MM.1S (cell line): ENCODE results near the gene FGF23.

ENCODE experiments used
- DNase-seq: peaks from one replicate; pipeline ENCODE4 v3.0.0-alpha.2; 2015
- H2AFZ ChIP-seq: fragments of 300-600 bp; sonication (generic); 2 replicates; pipeline ENCODE4 v1.6.0; 2016; ENCODE audit warnings: antibody characterized with exemption, low read length
- H3F3A ChIP-seq: fragments of 300-600 bp; sonication (generic); 2 replicates; pipeline ENCODE4 v1.6.1; 2016; ENCODE audit warnings: mild to moderate bottlenecking, antibody characterized with exemption, low read length, moderate library complexity, mixed read lengths; ENCODE audit not compliant: insufficient read depth
- H3K27ac ChIP-seq: fragments of 300-600 bp; sonication (generic); 2 replicates; pipeline ENCODE4 v1.5.1; 2016; ENCODE audit warnings: mild to moderate bottlenecking, low read length
- H3K27me3 ChIP-seq: fragments of 300-600 bp; sonication (generic); replicated peaks from 2 replicates; pipeline ENCODE4 v1.6.0; 2016; ENCODE audit warnings: low read length; ENCODE audit not compliant: insufficient read depth
- H3K36me3 ChIP-seq: fragments of 300-600 bp; sonication (generic); replicated peaks from 2 replicates; pipeline ENCODE4 v1.6.1; 2016; ENCODE audit warnings: mild to moderate bottlenecking, low read length, mixed read lengths; ENCODE audit not compliant: insufficient read depth
- H3K4me1 ChIP-seq: fragments of 300-600 bp; sonication (generic); 2 replicates; pipeline ENCODE4 v1.6.1; 2016; ENCODE audit warnings: low read length, mixed read lengths
- H3K4me2 ChIP-seq: fragments of 300-600 bp; sonication (generic); 2 replicates; pipeline ENCODE4 v1.6.0; 2016; ENCODE audit warnings: low read depth, low read length
- H3K4me3 ChIP-seq: fragments of 300-600 bp; sonication (generic); 2 replicates; pipeline ENCODE4 v1.5.1; 2016; ENCODE audit warnings: low read length, mixed read lengths
- H3K79me2 ChIP-seq: fragments of 300-600 bp; sonication (generic); 2 replicates; pipeline ENCODE4 v1.6.1; 2016; ENCODE audit warnings: mixed run types, low read length, mixed read lengths
- H3K9ac ChIP-seq: fragments of 300-600 bp; sonication (generic); 2 replicates; pipeline ENCODE4 v1.6.1; 2016; ENCODE audit warnings: low read length, mixed read lengths
- H3K9me2 ChIP-seq: fragments of 300-600 bp; sonication (generic); replicated peaks from 2 replicates; pipeline ENCODE4 v1.6.1; 2016; ENCODE audit warnings: mild to moderate bottlenecking, low read length, mixed read lengths; ENCODE audit not compliant: insufficient read depth
- H3K9me3 ChIP-seq: fragments of 300-600 bp; sonication (generic); replicated peaks from 2 replicates; pipeline ENCODE4 v1.6.1; 2016; ENCODE audit warnings: mild to moderate bottlenecking, low read length, mixed read lengths; ENCODE audit not compliant: insufficient read depth
- H4K20me1 ChIP-seq: fragments of 300-600 bp; sonication (generic); 2 replicates; pipeline ENCODE4 v1.6.1; 2016; ENCODE audit warnings: mild to moderate bottlenecking, low read length, moderate library complexity, mixed read lengths; ENCODE audit not compliant: insufficient read depth
- EZH2 ChIP-seq: fragments of 300-600 bp; sonication (generic); optimal IDR thresholded peaks from 2 replicates; pipeline ENCODE3; 2017; ENCODE audit warnings: low read depth, mild to moderate bottlenecking, antibody characterized with exemption, low read length, mixed read lengths
- EZH2phosphoT487 ChIP-seq: fragments of 300-600 bp; sonication (generic); IDR thresholded peaks from 2 replicates; pipeline ENCODE4 v1.6.1; 2018; ENCODE audit warnings: antibody characterized with exemption, low read length
- TF ChIP-seq, protein P1 (sequence below): fragments of 300-600 bp; sonication (generic); IDR thresholded peaks from 2 replicates; pipeline ENCODE4 v1.5.1; 2016; ENCODE audit warnings: antibody characterized with exemption, low read length, mixed read lengths

The FGF23 gene

GRCh38 chr12:4402996-4403395, 23.5 kb upstream of the FGF23 start:
- H3K9ac ChIP-seq: no peak overlapping the region
- H4K20me1 ChIP-seq: no peaks in the 10 kb centered on the region
- H3K9me2 ChIP-seq: no peaks in the 10 kb centered on the region
- H3K4me1 ChIP-seq: no peaks in the 10 kb centered on the region
- H3K27ac ChIP-seq: no peak overlapping the region
- H3F3A ChIP-seq: no peaks in the 10 kb centered on the region
- no peak overlapping the region for H3K4me3 ChIP-seq
- H3K9me3 ChIP-seq: no peaks in the 10 kb centered on the region
- DNase-seq: no peak
- H2AFZ ChIP-seq: no peak overlapping the region
- TF ChIP-seq EZH2phosphoT487 (no peak), EZH2 (no peak)
- TF ChIP-seq, protein P1, sequence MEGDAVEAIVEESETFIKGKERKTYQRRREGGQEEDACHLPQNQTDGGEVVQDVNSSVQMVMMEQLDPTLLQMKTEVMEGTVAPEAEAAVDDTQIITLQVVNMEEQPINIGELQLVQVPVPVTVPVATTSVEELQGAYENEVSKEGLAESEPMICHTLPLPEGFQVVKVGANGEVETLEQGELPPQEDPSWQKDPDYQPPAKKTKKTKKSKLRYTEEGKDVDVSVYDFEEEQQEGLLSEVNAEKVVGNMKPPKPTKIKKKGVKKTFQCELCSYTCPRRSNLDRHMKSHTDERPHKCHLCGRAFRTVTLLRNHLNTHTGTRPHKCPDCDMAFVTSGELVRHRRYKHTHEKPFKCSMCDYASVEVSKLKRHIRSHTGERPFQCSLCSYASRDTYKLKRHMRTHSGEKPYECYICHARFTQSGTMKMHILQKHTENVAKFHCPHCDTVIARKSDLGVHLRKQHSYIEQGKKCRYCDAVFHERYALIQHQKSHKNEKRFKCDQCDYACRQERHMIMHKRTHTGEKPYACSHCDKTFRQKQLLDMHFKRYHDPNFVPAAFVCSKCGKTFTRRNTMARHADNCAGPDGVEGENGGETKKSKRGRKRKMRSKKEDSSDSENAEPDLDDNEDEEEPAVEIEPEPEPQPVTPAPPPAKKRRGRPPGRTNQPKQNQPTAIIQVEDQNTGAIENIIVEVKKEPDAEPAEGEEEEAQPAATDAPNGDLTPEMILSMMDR: no peak
- H3K79me2 ChIP-seq: no peaks in the 10 kb centered on the region
- H3K27me3 ChIP-seq: no peaks in the 10 kb centered on the region
- no peak overlapping the region for H3K4me2 ChIP-seq
- H3K36me3 ChIP-seq: no peaks in the 10 kb centered on the region

GRCh38 chr12:4401117-4401516, 21.6 kb upstream of the FGF23 start:
- H3K4me2 ChIP-seq: no peak overlapping the region
- H3F3A ChIP-seq: no peaks in the 10 kb centered on the region
- DNase-seq: no peak
- no peak for TF ChIP-seq EZH2phosphoT487
- TF ChIP-seq EZH2: no peak
- TF ChIP-seq, protein P1: no peak
- H2AFZ ChIP-seq: no peak overlapping the region
- H3K27ac ChIP-seq: no peak overlapping the region
- no peaks in the 10 kb centered on the region for H3K9me2 ChIP-seq
- no peaks in the 10 kb centered on the region for H3K36me3 ChIP-seq
- H3K4me1 ChIP-seq: no peaks in the 10 kb centered on the region
- H3K27me3 ChIP-seq: no peaks in the 10 kb centered on the region
- no peaks in the 10 kb centered on the region for H3K9me3 ChIP-seq
- no peaks in the 10 kb centered on the region for H4K20me1 ChIP-seq
- H3K4me3 ChIP-seq: no peak overlapping the region
- H3K9ac ChIP-seq: no peak overlapping the region
- H3K79me2 ChIP-seq: no peaks in the 10 kb centered on the region

- H4K20me1 ChIP-seq: no peaks in the 10 kb centered on the region
- TF ChIP-seq, protein P1: no peak
- no peak for TF ChIP-seq EZH2
- TF ChIP-seq EZH2phosphoT487: no peak
- no peak overlapping the region for H3K4me2 ChIP-seq
- no peaks in the 10 kb centered on the region for H3F3A ChIP-seq
- H3K4me3 ChIP-seq: no peak overlapping the region
- no peaks in the 10 kb centered on the region for H3K4me1 ChIP-seq
- H3K36me3 ChIP-seq: no peaks in the 10 kb centered on the region
- no peak for DNase-seq
- no peaks in the 10 kb centered on the region for H3K9me3 ChIP-seq
- no peaks in the 10 kb centered on the region for H3K79me2 ChIP-seq
- no peak overlapping the region for H3K9ac ChIP-seq
- no peak overlapping the region for H3K27ac ChIP-seq
- no peaks in the 10 kb centered on the region for H3K9me2 ChIP-seq
- H2AFZ ChIP-seq: no peak overlapping the region
- no peaks in the 10 kb centered on the region for H3K27me3 ChIP-seq
These were observed 16.3 kb upstream of the FGF23 start for GRCh38 chr12:4395818-4396217.

DNA sequence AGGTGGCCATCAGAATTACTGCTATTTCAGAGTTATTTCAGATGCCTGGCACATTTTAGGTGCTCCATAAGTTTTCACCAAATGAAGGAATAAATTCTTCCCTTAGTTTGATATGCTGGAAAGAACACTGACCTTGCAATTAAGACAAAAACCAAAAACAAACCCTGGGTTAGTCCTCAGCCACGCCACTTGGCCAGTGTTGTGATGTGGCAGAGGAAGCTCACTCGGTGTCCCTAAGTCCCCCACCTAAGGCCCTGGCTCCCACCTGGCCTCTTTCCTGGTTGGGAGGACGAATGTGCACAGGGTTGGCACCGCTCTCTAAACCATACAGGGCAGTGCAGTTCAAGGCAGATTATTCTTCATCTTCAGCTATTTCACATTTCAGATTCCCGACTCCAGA, 13.7 kb upstream of the FGF23 start:
- no peak overlapping the region for H3K4me2 ChIP-seq
- TF ChIP-seq, protein P1: no peak
- TF ChIP-seq EZH2phosphoT487 (no peak), EZH2 (no peak)
- H3K9ac ChIP-seq: no peak overlapping the region
- no peaks in the 10 kb centered on the region for H3K9me3 ChIP-seq
- no peaks in the 10 kb centered on the region for H3K9me2 ChIP-seq
- no peak for DNase-seq
- no peaks in the 10 kb centered on the region for H3K36me3 ChIP-seq
- no peaks in the 10 kb centered on the region for H3F3A ChIP-seq
- no peak overlapping the region for H3K4me3 ChIP-seq
- H3K27me3 ChIP-seq: no peaks in the 10 kb centered on the region
- no peaks in the 10 kb centered on the region for H3K79me2 ChIP-seq
- no peak overlapping the region for H3K27ac ChIP-seq
- no peaks in the 10 kb centered on the region for H4K20me1 ChIP-seq
- no peak overlapping the region for H2AFZ ChIP-seq
- H3K4me1 ChIP-seq: no peaks in the 10 kb centered on the region
